ENCODE measurements around the gene RGS3. TPM values are rescaled to one million over a fixed set of nuclear protein-coding genes. Genes with fewer than 3 reads are reported as not detected.

Gene RGS3
- total and polyA plus RNA-seq, 2 donors (not counting 3 experiments of a cell fraction or from before 2014, with no cell fraction given) = 356 to 416 TPM

- H3K9me3 ChIP-seq (replicated peaks; ENCODE audit: control insufficient read depth, insufficient read depth, low read length) = no peaks in the 10 kb centered on the region
- peaks cover 62% of the 10 kb centered on the region for H3K79me2 ChIP-seq (ENCODE audit: control insufficient read depth, insufficient read depth, low read length)
- H3K4me1 ChIP-seq (ENCODE audit: control insufficient read depth, extremely low read depth, insufficient read depth, low read length) = peaks cover 55% of the 10 kb centered on the region
- no peak for TF ChIP-seq GATA2 (IDR thresholded peaks at IDR 0.05; ENCODE audit: insufficient read depth, insufficient read length, low read depth, low read length)
- TF ChIP-seq POLR2A (IDR thresholded peaks at IDR 0.05; ENCODE audit: low read depth, low read length) = no peak
- TF ChIP-seq FOS (IDR thresholded peaks at IDR 0.05; ENCODE audit: borderline replicate concordance, insufficient read depth, low read length) = no peak
- TF ChIP-seq, protein P1, sequence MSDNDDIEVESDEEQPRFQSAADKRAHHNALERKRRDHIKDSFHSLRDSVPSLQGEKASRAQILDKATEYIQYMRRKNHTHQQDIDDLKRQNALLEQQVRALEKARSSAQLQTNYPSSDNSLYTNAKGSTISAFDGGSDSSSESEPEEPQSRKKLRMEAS (IDR thresholded peaks at IDR 0.05; ENCODE audit: insufficient read depth, insufficient read length) = no peak
- TF ChIP-seq, protein P2, sequence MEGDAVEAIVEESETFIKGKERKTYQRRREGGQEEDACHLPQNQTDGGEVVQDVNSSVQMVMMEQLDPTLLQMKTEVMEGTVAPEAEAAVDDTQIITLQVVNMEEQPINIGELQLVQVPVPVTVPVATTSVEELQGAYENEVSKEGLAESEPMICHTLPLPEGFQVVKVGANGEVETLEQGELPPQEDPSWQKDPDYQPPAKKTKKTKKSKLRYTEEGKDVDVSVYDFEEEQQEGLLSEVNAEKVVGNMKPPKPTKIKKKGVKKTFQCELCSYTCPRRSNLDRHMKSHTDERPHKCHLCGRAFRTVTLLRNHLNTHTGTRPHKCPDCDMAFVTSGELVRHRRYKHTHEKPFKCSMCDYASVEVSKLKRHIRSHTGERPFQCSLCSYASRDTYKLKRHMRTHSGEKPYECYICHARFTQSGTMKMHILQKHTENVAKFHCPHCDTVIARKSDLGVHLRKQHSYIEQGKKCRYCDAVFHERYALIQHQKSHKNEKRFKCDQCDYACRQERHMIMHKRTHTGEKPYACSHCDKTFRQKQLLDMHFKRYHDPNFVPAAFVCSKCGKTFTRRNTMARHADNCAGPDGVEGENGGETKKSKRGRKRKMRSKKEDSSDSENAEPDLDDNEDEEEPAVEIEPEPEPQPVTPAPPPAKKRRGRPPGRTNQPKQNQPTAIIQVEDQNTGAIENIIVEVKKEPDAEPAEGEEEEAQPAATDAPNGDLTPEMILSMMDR (IDR thresholded peaks at IDR 0.05; ENCODE audit: extremely low read depth in 1 of 2, insufficient read depth in 1 of 2, low read depth in 1 of 2, low read length in 2 of 2) = no peak
- TF ChIP-seq POLR2AphosphoS5 (IDR thresholded peaks at IDR 0.05; ENCODE audit: insufficient read depth, low read depth, low read length) = no peak
- TF ChIP-seq MYC (IDR thresholded peaks at IDR 0.05; ENCODE audit: low read depth, low read length) = no peak
- no peak for TF ChIP-seq EZH2 (IDR thresholded peaks at IDR 0.05; ENCODE audit: borderline replicate concordance, low read depth, low read length, severe bottlenecking)
- no peak for TF ChIP-seq JUN (IDR thresholded peaks at IDR 0.05; ENCODE audit: borderline replicate concordance, insufficient read depth, insufficient read length, low read depth)
- intact Hi-C loops (cut with micrococcal nuclease) = no loop called here
- ChIA-PET CTCF (interaction anchor here (1.2 to 5.3 kb wide), 2 partner anchors 67 to 78 kb away, joined by 3 to 39 read pairs; no protein-coding TSS in a partner anchor), POLR2A (interaction anchor here (1.3 to 1.4 kb wide), 2 partner anchors 10 kb away, joined by 4 to 5 read pairs; no protein-coding TSS in a partner anchor)
- no peaks in the 10 kb centered on the region for H3K27me3 ChIP-seq (ENCODE audit: control insufficient read depth in 2 of 2, insufficient read depth in 2 of 2, low read length in 2 of 2)
- no TSS peak for BruUV-seq (replicated peaks)
- H3K9ac ChIP-seq (replicated peaks; ENCODE audit: extremely low read depth, insufficient read depth, low read length) = no peak overlapping the region
- H2AFZ ChIP-seq (ENCODE audit: low read depth, low read length) = no peak overlapping the region
- DNase-seq (ENCODE audit: low read depth, low spot score) (no peak), FAIRE-seq (no peak)
- no peak overlapping the region for H3K4me3 ChIP-seq (replicated peaks in 1 of 3; ENCODE audit: insufficient read depth in 1 of 3, low read depth in 1 of 3, low read length in 3 of 3)
- dilution Hi-C loops (cut with MboI; ENCODE audit: extremely low pct_ligation_motif_present, low sequenced_read_pairs) = no loop called here
- H3K9me1 ChIP-seq (replicated peaks; ENCODE audit: control insufficient read depth, extremely low read depth, insufficient read depth, low read length) = no peaks in the 10 kb centered on the region
- H4K20me1 ChIP-seq (replicated peaks; ENCODE audit: control insufficient read depth, extremely low read depth, insufficient read depth, low read length) = no peaks in the 10 kb centered on the region
- no peak overlapping the region for H3K4me2 ChIP-seq (ENCODE audit: insufficient read depth, low read length)
- no peak overlapping the region for H3K27ac ChIP-seq (ENCODE audit: insufficient read depth, low read depth, low read length)
- peaks cover 44 to 73% of the 10 kb centered on the region in 2 experiments for H3K36me3 ChIP-seq (ENCODE audit: control insufficient read depth in 2 of 2, extremely low read depth in 1 of 2, insufficient read depth in 2 of 2, low read length in 2 of 2)
Measured at GRCh38 chr9:113513111-113513510, 49.6 kb downstream of the RGS3 start.
